Stimulated activated CD4-positive, alpha-beta T cell treated with anti-CD3 and anti-CD28 coated beads, TNF-alpha, amount 100 ng/mL, for 24 hours (primary cell): Measurements from ENCODE around the gene RFC2.

Experiments
- DNase-seq, 3 experiments: peaks; one replicate each; pipeline ENCODE4 v3.0.0-alpha.2; 2020; ENCODE audit warnings: low read depth in 3 of 3

The RFC2 gene

DNA sequence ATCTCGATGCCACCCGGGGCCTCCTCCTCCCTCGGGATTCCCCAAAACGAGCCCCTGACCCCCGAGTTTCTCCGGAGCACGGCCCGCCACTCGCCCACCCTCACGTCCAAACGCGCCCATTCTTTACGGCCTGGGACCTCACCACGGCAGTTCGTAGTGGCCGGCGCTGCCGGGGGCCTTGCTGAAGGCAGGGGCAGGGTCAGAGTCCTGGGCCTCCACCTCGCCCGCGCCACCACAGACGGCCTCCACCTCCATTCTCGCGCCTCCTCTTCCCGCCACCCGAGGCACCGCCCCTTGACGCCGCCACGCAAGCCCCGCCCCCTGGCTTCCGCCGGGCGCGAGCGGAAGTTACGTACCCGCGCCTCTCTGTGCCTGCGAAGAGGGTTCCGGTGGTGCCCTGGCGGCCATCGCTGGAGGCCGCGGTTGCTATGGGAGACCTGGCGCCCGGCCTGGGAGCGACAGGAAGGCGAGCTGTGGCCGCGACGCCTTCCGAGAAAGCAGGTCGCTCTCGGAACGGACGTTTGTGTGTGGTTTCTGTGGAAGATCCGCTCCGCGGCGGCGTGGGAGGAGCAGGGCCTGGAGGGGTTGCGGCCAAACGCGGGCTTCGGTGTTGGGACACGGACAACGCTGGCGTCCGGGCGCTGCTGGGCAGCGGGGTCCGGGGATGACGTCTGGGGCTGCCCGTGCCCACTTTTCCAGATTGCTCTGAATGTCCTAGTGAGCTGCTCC is at the start of gene RFC2:
TSS of gene RFC2 (minus strand) at position 271 of the 729 bp plus-strand sequence. CDS start at position 255, 16 bp downstream.
- peak; percentile 94 to 97 (median 96) for DNase-seq

DNA sequence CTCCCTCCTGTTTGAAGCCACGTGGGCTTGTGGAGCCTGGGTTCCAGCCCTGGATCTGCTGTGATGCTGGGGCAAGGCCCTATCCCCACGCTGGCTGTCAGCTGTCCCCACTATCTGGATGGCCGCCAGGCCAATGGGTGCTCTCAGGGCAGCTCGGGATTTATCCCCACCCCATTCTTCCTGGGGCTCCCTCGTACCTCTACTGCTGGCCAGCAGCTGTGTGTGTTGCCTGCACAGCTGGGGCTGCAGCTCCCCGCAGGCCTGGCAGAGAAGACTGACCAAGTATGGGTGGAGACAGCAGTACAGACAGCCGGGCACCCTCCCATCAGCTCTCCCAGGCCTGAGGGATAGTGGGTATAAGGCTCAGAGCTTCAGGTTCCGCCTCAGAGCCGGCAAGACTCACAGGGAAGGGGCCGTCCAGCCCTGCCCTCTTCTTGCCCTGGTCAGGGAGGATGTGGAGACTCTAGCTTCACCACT is 48.6 kb upstream of the RFC2 start:
- no peak for DNase-seq

DNA sequence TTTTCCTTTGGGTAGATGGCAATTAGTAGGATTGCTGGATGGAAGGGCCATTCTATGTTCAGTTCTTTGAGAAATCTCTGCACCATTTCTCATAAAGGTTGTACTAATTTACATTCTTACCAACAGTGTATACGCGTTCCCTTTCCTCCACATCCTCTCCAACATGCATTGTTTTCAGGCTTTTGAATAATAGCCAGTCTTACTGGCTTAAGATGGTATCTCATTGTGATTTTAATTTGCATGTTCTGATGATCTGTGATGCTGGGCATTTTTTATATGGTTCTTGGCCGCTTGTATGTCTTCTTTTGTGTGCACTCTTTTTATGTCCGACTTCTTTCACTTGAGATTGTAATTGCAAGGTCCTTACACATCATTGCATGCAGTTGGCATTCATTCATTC is 46.7 kb upstream of the RFC2 start:
- no peak for DNase-seq

DNA sequence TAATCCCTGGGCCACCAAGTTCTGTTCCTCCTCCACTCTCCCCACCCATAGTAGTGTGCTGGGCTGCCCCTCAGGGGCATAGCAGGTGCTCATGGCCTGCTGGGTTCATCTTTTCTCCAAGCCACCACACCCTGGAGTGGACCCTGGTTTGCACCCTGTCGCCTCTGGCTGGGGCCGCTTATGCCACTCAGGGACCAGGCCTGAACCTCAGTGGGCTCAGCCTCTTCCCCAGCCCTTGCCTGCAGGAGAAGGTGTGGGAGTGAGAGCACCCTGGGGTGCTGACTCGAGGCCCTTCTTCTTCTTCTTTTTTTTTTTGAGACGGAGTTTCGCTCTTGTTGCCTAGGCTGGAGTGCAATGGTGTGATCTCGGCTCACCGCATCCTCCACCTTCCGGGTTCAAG is 45.2 kb upstream of the RFC2 start:
- DNase-seq: no peak

DNA sequence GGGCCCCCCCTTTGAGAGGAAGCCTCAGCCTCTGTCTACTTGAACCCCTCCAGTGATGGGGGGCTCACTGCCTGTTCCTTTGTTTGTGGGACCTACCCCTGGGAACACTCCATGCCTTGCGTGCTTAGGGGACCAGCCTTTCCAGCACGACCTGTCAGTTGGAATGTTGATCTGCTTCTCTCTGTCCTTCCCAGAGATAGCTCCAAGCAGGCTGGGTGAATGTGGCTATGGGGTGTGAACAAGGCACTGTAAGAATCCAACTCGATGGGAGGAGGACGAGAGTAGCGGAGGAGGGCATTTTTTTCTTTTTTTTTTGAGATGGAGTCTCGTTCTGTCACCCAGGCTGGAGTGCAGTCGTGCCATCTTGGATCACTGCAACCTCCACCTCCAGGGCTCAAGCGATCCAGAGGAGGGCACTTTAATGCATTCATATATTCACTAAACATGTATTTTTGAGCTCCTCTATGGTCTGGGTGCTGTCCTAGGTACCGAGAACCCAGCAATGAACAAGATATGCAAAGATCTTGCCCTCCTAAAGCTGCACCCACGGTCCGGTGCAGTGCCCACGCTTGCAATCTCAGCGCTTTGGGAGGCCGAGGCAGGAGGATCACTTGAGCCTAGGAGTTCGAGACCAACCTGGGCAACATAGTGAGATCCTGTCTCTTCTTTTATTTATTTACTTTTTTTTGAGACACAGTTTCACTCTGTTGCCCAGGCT is 43.5 kb upstream of the RFC2 start:
- DNase-seq: no peak

DNA sequence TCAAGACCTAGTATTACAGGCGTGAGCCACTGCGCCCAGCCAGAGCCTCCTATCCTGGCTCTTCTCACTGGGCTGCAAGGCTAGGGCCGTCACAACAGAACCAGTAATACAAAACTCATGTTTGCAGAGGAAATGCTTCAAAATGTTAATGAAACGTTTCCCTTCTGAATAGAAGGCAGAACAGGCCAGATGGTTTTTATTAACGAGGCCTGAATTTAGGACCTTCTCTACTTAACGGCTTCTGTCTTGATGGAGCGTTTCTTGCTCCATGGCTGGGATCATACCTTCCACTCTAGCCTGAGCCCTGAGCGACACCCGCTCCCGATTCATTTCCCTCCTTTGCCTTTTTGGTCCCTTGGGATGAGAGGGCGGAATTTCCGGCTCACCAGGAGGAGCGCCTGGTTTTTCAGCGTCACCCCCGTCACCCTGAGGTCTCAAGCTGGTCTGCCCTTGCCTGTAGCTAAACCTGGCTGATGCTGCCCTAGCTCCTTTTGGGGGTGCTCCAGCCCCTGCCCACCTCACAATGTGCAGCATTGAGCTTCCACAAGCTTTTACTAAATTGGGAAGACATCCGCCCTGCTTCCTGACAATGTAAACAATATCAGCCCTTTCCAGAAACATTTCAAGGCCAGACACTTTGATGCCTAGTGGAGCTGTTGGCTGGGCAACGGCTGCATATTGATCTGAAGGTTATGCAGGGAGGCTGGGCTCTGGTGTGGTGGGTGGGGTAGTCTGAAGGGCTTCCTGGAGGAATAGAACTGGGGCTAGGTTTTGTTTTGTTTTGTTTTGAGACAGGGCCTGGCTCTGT is 40.2 kb upstream of the RFC2 start:
- no peak for DNase-seq

DNA sequence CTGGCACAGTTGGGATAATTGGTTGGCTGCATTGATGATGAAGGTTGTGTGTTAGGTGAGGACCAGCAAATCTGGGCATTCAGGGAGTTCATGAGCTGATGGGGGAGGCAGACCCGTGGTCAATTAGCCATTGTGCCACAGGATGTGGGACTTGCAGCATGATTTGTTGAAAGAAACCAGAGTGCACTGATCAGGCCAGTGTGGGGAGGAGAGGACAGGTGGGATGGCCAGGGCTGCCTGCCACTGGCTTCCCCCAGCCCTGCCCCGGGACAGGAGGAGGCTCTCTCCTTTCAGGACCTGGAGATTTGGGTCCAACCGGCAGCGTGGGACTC is 39.3 kb upstream of the RFC2 start:
- no peak for DNase-seq

DNA sequence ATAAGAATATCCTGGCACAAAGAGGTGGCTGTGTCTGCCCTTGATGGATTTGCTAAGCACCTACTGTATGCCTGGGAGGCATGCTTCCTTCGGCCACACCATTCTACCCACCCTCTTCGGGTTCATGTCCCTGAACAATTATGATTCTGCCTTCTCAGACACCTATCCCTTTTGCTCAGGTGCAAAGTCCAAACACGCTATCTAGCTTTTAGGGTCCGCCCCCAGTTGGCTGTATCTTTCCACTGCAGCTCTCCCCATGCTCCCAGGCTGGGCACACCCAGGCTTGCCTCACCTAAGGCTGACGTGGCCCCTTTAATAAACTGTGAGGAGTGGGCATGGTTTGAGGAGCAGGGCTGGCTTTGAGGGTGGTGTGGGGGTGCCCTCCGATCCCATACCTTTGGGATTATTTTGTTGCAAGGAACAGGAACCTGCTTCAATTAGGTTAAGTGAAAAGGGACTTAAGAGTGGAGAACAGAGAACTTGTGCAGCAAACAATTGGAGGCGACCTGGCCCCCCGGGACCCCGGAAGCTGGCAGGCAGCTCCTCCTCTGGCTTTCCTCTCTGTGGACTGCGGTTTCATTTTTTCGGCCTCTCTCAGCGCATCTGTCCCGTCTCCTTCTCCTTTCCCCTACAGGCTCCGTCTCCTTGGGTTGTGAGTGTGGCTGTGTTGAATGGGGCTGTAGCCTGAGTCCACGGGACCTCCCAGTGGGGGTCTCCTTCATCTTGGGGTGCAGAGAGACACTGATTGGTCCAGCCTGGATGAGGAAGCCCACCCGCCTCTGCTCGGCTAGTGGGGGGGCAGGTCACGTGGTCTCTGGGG is 38.8 kb upstream of the RFC2 start:
- no peak for DNase-seq

DNA sequence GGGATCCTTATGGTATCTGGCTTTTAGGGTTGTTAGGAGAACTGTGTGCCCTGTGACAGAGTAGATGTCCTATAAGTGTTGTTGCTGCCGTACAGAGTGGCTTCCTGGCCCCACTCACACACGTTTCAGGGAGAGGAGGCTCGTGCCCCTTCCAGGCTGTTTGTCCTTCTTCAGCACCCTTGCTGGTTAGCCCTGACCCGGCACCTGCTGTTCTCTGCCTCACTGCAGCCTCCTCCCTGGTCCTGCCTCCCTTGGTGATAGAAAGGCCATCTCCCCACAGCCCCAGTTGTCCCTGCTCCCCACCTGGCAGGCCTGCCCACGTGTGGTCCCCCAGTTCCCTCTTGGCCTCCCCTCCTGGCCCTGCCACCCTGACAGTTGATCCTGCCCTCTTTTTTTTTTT is 37.3 kb upstream of the RFC2 start:
- DNase-seq: no peak

DNA sequence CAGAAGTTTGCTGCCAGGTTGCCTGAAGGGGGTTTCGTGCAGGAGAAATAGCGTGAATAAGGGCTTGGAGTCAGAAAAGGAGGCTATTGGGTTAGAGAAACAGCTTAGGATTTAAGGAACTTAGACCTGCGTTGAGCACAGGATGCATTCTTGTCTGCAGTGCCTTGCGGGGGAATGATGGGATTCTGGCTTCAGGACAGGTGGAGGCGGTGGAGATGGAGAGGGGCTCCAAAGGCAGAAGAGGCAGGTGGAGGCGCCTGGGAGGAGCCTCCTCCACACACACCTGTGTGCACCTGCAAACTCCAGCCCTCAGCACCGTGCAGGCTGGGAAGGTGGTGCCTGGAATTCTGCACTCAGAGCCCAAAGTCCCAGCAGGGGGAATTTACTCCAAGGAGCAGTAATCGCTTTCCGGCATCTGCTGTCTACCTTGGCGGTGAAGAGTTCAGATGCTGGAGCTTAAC is 36.8 kb upstream of the RFC2 start:
- DNase-seq: no peak

DNA sequence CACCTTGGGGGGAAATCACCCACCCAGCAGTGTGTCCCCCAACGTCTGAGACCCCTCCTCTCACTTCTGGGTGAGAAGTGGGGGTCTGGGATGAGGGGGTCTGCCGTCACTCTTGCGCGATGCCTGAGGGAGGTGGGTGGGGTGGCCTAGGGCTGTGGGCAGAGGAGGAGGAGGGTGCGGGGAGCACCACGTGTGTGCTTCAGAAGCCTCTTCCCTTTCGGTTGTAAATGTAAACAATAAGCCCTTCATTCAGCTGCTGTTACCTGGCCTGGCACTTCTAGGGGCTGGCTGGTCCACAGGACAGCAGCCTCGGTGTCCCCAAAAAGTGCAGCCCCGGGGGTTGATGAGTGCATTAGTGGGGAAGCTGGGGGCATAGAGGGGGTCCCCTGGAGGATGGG is 36.4 kb upstream of the RFC2 start:
- DNase-seq: no peak

DNA sequence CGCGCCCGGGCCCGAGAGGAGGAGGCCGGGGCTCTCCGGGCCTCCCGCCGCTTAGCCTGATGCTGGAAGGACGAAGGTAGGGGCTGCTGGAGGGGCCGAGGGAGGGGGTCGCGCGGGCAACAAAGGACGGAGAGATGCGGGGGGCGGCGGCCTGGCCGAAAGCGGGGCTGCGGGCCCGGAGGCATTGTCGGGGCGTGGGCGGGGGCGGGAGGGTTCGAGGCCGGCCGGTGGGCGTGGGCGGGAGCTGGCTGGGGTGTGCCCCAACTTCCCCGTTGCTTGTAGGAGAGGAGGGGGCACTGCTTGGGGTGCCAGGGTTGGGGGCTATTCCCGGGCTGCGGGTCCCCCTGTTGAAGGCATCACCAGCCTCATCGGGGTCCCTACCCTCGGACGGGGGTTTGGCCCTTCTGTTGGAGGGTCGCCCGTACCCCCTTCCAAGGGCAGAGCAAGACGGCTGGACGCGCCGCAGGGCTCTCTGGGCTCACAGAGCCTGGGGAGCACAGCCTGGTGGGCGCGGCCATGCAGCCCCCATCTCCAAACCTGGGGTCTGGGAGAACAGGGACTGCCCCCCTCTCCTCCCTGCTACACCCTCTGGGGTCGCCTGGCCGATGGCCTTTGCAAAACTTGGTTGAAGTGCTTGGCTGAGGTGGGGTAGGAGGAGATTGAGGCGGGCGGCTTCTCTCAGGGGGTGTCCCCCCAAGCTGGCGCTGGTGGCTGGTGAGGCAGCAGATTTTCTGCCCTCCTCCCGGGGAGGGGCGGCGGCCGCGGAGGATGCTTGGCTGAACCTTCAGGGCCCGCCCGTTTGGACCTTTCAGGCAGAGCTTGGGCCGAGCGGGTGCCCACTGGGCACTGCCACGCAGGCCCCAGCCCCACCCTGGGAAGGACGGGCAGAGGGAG is 35.7 kb upstream of the RFC2 start:
- no peak for DNase-seq

DNA sequence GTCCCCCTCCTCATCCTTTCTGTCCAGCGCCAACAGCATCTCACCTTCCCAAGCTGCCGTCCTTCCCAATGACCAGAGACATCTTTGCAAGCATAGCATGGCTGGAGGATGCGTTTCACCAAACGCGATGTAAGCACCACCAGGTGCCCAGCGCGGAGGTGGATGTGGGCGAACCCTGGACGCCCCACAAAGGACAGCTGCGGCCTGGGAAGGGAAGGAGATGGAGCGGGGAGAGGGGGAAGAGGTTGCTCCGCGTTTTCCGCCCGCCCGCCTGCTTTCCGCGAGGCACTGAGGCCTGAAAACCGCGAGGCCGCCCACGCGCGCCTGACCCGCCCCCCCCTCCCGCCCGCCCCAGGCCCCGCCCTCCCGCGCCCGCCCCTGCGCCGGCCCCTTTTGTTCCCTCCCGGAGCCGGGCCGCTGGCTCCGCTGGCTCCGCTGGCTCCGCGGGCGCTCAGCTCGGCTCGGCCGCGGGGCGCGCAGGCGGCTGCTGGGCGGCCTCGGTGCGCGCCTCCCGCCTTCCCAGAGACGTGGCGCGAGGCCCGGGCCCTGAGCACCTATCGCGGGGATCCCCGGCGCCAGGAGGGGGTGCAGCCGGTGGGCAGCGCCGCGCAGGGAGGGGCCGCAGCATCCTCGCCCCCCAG is 34.9 kb upstream of the RFC2 start, which contains the start of gene CLIP2:
TSS of gene CLIP2 (plus strand) at position 390 of the 641 bp plus-strand sequence. CDS start 28,140 bp downstream, outside the sequence.
- peak; percentile 51 to 71 (median 66) for DNase-seq

DNA sequence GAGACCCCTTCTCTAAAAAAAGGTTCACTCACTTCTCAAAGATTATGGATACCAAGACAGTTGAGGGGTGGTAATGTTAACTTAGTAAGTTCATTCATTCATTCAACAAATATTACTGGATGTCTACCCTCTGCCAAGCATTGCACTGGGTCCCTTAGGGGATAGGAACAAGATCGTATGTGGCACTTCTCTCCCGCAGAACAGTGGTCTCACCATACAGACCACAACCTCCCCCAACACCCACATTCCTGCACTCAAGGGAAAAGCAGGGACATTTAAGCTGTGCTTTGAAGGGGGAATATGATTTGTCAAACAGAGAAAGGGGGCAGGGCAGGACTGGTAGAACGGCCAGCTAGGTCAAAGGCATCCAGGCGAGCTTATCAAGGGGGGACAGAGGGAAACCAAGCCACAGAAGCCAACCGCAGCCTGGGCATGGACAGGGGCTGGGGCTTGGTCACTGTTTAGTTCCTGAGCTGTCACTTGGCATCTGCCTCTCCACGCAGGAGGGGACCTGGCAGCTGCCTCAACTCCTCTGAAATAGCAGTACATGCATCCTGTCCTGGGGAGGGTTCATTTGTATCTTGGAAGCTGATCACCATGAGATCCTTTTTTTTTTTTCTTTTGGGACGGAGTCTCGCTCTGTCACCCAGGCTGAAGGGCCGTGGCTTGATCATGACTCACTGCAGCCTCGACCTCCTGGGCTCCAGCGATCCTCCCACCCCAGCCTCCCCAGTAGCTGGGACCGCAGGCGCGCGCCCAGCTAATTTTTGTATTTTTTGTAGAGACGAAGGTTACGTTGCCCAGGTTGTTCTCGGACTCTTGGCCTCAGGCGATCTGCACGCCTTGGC is 34.1 kb upstream of the RFC2 start:
- DNase-seq: no peak

DNA sequence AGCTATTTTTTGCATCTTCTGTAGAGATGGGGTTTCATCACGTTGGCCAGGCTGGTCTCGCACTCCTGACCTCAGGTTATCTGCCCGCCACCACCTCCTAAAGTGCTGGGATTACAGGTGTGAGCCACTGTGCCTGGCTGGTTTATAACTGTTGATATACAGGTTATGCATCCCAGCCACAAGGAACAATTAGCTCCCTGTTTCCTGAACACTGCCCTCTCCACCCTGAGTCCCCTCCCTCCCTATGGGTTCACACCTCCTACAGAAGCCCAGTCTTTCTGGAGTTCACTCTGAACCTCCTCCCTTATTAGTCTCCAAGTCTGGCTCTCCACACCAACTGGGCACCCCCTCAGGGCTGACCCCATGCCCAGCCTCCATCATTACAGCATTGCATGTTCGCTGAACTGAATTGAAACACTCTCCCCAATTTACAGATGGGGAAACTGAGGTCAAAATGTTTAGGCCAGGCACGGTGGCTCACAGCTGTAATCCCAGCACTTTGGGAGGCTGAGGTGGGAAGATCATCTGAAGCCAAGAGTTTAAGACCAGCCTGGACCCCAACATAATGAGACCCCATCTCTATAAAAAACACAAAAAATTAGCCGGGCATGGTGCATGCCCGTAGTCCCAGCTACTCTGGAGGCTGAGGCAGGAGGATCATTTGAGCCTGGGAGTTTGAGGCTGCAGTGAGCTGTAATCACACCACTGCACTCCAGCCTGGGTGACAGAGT is 33.3 kb upstream of the RFC2 start:
- DNase-seq: no peak

DNA sequence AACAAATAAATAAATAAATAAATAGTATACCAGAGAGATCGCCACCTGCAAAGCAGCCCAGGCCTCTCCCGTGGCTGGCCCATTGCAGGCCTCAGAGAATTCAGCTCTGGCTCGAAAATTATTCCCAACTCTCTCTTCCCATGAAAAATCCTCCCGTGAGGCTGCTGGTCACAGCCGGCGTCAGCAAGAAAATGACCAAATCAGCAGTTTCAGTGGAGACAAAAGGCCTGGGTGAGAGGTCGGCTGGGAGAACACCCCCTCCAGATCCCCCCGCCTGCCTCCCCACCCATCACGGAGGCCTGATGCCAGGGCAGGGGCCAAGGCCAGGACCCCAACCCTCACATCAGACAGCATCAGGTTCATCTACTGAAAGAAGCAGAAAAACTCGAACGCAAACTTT is 31.9 kb upstream of the RFC2 start:
- no peak for DNase-seq

DNA sequence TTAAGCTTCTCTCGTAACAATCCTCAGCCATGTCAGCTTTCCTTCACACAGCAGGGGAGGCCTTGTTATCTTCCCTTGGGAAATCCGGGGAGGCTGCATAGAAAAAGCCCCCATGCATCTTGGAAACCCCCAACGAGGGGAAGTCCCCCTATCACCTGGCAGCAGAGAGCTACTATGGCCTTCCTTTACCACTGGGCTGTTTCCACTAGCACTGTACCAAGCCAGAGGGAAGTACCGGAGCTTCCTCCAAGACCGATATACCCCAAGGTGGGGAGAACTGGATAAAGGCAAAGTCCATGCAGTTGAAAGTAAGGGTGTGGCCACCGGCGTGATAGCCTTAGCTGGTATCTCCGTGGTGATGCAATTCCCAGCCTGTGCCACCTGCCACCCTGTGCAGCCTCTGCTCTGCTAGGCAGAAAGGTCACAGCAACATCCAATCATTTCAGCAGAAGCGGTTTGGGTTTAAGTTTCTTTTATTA is 30.6 kb upstream of the RFC2 start:
- no peak for DNase-seq

DNA sequence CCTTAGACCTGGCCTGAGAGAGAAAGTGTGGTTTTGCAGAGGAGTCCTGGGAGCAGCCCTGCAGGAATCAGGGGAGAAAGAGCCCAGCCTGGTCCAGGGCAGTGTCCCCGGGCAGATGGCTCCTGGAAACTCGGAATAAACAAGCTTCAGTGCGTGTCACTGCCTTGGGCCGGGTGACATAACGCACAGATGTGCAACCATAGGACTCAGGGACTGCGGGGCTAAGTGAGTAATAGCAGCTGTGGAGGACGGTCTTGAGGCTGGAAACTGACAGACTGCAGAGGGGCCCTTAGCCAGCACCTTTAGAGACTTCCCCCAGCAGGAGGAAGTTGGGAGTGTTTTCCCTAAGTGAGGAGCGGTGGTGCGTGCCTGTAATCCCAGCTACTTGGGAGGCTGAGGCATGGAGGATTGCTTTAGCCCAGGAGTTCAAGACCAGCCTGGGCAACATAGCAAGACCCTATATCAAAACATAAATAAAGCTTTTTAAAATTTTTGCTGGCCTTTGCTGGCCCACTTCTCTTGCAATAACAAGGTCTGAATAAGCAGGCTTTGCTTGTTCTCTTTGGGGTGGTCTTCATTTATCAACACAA is 29.8 kb upstream of the RFC2 start:
- DNase-seq: no peak
